Testis (tissue), 2 donors: ENCODE measurements around the gene CACNB2.

Experiments used
- POLR2A ChIP-seq: fragments of 450-650 bp; IDR thresholded peaks from one replicate; pipeline ENCODE4 v1.6.1; 2017; ENCODE audit warnings: antibody characterized with exemption, mild to moderate bottlenecking, moderate library complexity
- TF ChIP-seq, protein P1 (sequence below), 3 experiments: fragments of 450-650 bp in 2 of 3; fragments of 200-600 bp in 1 of 3; sonication (generic) in 1 of 3; IDR thresholded peaks; one replicate each; pipeline ENCODE4 v1.5.1; 2016 to 2019; ENCODE audit warnings: antibody characterized with exemption in 3 of 3, mild to moderate bottlenecking in 2 of 3, moderate library complexity in 1 of 3

DNA sequence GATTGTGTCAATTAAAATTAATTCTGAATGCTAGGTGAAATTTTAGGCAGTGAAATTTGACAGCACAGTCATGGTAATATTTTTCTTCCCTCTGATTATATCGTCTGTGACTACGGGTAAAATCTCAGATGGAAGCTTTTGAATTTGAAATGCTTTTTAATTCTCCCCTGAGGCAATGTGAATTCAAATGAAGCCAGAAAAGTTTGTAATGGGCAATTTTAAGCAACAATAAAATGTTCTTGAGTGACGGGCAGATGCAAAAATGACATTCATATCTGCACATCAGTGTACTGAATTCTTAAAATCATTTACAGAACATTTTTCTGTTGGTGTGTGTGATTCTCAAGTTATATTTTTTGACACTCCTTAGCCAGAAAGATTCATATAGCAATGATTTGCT is 376.6 kb downstream of the CACNB2 start:
- TF ChIP-seq, protein P1, sequence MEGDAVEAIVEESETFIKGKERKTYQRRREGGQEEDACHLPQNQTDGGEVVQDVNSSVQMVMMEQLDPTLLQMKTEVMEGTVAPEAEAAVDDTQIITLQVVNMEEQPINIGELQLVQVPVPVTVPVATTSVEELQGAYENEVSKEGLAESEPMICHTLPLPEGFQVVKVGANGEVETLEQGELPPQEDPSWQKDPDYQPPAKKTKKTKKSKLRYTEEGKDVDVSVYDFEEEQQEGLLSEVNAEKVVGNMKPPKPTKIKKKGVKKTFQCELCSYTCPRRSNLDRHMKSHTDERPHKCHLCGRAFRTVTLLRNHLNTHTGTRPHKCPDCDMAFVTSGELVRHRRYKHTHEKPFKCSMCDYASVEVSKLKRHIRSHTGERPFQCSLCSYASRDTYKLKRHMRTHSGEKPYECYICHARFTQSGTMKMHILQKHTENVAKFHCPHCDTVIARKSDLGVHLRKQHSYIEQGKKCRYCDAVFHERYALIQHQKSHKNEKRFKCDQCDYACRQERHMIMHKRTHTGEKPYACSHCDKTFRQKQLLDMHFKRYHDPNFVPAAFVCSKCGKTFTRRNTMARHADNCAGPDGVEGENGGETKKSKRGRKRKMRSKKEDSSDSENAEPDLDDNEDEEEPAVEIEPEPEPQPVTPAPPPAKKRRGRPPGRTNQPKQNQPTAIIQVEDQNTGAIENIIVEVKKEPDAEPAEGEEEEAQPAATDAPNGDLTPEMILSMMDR (IDR thresholded peaks at IDR 0.05) = no peak
- no peak for TF ChIP-seq POLR2A
